Ramos (cell line): Measurements from ENCODE around the gene CCND3.

Experiments
- in situ Hi-C: fragments of 300-500 bp; cut with MboI; formaldehyde crosslinking; loops from one replicate; pipeline ENCODE4 v1.14.3; 2022; ENCODE audit warnings: low sequenced_read_pairs; ENCODE audit not compliant: unreplicated experiment

CCND3 gene

DNA sequence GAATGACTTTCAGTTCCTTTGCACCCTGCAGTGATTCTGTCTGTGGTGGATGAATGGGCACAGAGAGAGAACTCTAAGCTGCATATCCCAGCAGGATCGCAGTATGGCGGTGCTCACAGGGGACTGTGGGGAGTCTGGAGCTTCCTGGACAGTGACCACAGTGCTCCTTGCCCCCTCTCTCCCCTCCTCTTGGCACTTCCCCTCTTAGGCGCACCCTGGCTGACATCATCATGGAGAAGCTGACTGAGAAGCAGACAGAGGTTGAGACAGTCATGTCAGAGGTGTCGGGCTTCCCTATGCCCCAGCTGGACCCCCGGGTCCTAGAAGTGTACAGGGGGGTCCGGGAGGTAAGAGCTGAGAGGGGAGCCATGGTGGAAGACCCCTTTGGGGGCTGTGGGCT lies 11.7 kb downstream of the CCND3 start:
- in situ Hi-C loops = loop anchor here (5.0 to 10.0 kb wide), 2 partner anchors 112 to 145 kb away; partner anchors contain the start of genes PRICKLE4 and TOMM6

DNA sequence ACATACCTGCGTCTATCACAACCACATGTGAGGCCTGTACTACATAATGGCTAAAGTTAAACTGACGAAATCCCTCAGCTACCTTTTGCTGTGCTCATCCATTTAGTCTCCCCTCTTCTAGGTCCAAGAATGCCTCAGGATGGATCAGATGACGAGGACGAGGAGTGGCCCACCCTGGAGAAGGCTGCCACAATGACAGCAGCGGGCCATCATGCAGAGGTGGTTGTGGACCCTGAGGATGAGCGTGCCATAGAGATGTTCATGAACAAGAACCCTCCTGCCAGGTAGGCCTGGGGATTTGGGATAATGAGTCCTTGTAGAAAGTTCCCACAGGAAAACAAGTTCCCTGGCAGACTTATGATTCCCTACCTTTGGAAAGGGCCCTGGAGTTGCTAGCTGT lies 14.4 kb downstream of the CCND3 start:
- in situ Hi-C loops = loop anchor here (10.0 kb wide), 1 partner anchor 142 kb away; the partner anchor contains the start of genes PRICKLE4 and TOMM6

DNA sequence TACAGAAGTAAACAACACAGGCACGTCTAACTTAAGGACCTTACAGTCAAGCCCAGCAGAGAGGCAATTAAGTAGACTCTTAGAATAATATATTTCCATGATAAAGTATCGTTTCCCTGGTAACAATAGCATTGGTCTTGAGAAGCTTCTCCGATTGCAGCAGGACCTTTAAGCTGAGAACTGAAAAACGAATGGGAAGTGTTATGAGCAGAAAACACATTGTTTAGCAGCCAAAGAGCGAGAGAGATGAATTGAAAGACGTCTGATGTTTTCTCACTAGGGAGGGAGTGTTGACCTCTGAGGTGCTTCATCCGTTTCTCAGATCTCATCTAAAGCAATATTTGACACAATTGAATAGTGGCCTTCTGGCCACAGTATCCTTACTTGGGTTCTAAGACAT lies 19.5 kb downstream of the CCND3 start:
- in situ Hi-C loops = loop anchor here (10.0 kb wide), 1 partner anchor 137 kb away; the partner anchor contains the start of genes PRICKLE4 and TOMM6

DNA sequence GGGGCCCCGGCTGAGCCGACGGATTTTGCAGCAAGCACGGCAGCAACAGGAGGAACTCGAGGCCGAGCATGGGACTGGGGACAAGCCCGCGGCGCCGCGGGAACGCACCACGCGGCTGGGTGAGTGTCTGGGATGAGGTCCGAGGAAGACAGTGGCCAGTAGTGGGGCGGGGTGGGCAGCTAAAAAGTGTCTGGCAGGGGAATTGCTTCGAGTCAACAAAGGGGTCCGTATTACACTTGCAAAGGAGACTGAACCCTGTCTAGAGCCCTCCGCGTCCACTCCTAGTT lies 20.0 kb downstream of the CCND3 start:
- in situ Hi-C loops = loop anchor here (10.0 kb wide), 1 partner anchor 137 kb away; the partner anchor contains the start of genes PRICKLE4 and TOMM6

- in situ Hi-C loops = loop anchor here (10.0 kb wide), 1 partner anchor 136 kb away; the partner anchor contains the start of genes PRICKLE4 and TOMM6
Measured at GRCh38 chr6:41920921-41921711, 20.5 kb downstream of the CCND3 start, which contains the start of the genes BYSL and MED20. Gene BYSL (plus strand): TSS chr6:41921499. CDS start chr6:41921563, 64 bp downstream. Gene MED20 (minus strand): TSS chr6:41921139. CDS start chr6:41921018, 121 bp downstream.

- in situ Hi-C loops = no loop called here
Measured at GRCh38 chr6:41917528-41917927, 24.1 kb downstream of the CCND3 start.

GRCh38 chr6:41914869-41915530 lies 26.6 kb downstream of the CCND3 start:
- in situ Hi-C loops = no loop called here

- in situ Hi-C loops = no loop called here
Measured at GRCh38 chr6:41914343-41914742, 27.3 kb downstream of the CCND3 start.

DNA sequence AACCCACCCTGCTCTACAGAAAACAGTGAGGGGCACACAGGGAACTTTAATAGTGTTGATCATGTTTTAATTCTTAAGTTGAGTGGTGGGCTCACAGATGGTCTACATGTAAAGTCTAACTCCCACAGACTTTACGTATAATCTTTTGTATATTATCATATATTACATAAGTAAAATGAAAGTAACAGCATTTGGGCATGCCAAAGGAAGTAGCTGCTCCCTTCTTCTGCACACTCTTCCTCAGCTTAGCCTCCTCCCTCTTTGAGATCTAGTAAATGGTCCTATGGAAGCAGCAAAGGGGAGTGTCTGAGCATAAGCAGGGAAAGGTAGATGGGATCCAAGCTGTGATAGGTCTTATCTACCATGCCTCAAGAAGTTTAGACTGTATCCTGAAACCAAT lies 31.9 kb downstream of the CCND3 start:
- in situ Hi-C loops = no loop called here

- in situ Hi-C loops = no loop called here
Measured at GRCh38 chr6:41901882-41902519, 39.6 kb downstream of the CCND3 start.

GRCh38 chr6:41900861-41901260 lies 40.7 kb downstream of the CCND3 start:
- in situ Hi-C loops = no loop called here

- in situ Hi-C loops = no loop called here
Measured at GRCh38 chr6:41896281-41896680, 45.3 kb downstream of the CCND3 start.

- in situ Hi-C loops = no loop called here
Measured at GRCh38 chr6:41895300-41896233, 46.0 kb downstream of the CCND3 start, which contains the start of gene USP49. Gene USP49 (minus strand): TSS chr6:41895375. CDS start chr6:41806983, 88,392 bp downstream.

DNA sequence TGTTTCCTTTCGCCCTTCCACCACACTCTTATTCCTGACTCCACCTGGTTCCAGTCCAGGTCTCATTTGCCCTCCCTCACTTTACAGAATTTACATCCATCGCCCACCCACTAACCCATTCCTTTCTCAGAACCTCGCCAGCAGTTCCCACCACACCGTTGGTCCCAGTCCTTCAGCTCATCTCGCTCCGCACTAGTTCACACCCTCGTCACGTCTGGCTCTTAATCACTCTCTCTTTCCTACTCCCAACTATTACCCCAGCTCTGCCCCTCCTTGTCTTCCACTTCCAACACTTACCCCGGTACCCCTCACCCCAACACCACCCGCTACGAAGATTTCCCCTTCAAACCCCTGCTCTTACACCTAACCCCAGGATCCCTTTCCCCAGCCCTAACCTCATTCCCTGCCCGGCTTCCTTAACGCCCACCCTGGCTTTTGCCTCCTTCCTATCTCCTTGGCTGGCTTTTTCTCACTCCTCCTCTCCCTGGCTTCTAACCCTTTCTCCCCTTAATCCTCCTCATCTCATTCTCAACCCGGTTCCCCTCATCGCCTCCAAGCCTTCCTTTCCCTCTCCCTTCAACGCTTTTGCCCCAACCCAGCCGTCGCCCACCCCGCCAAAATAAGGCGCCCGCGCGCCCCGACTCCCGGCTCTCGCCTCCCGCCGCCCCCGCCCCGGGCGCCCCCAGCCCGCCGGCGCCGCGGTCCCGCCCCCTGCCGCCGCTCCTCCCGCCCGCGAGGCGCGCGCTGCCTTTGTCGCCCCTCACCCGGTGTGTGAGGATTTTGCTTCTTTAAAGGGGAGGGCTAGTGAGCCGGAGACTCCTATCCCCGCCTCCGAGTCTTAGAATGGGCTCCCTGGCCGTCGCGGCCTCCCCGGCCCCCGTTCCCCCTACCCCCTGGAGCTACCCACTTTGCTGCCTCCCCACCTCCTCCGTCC lies 47.0 kb downstream of the CCND3 start:
- in situ Hi-C loops = no loop called here

DNA sequence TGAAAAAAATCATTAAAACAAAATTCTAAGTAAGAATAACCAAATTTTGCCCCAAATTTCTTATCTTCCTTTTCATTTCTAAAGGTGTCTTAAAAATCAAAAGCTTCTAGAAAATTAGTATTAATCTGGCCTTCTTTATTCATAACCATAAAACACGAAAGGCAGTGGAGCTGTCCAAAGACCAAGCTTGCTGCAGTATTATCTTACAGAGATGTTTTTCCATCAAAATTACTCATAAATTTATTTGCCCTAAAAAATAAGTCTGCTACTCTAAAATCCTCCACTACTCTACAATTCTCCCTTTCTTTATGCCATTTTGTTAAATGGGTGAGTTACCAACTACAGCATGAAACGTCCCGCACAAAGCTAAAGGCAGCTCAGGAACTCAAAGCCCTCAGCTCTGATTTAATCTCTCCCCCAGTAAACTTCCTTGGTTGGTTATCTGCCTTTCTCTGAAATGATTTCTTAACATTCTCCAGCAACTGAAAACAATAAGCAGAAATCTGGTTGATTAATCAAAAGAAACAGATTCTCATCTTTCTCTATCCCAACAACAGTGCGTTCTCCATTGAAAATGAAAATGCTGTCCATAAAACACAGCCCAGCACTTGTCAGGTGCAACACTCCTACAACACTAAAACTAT lies 48.6 kb downstream of the CCND3 start:
- in situ Hi-C loops = no loop called here

- in situ Hi-C loops = no loop called here
Measured at GRCh38 chr6:41887331-41887751, 54.3 kb downstream of the CCND3 start.

DNA sequence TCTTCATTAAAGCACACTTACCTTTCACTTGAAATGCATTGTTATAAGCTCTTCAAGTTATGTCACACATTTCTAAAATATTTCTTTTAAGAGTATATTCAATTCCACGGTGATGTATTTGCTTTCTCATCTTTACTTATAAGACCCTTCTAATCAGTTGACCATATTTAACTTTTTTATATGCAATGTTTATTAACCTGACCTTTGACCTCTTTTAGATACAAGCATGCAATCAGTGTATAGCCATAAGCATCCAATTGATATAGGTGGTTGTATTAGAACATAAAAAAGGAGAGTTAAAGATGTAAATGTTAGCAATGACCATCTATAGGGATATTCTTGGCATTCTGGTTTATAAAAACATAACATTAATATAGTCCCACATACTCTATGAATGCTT lies 55.7 kb downstream of the CCND3 start:
- in situ Hi-C loops = no loop called here

GRCh38 chr6:41884957-41885356 lies 56.7 kb downstream of the CCND3 start:
- in situ Hi-C loops = no loop called here
